Medulla oblongata (tissue), 1 donor: ENCODE results near the gene RIMBP2.
"Not testable (repeated sequence)": the region's sequence is repeated elsewhere in the genome, so short reads cannot be mapped to it uniquely, and the experiment has no call there.

Experiments
- DNase-seq: peaks from one replicate; pipeline ENCODE4 v3.0.0-alpha.2; 2015; ENCODE audit errors: extremely low spot score

RIMBP2 gene

DNA sequence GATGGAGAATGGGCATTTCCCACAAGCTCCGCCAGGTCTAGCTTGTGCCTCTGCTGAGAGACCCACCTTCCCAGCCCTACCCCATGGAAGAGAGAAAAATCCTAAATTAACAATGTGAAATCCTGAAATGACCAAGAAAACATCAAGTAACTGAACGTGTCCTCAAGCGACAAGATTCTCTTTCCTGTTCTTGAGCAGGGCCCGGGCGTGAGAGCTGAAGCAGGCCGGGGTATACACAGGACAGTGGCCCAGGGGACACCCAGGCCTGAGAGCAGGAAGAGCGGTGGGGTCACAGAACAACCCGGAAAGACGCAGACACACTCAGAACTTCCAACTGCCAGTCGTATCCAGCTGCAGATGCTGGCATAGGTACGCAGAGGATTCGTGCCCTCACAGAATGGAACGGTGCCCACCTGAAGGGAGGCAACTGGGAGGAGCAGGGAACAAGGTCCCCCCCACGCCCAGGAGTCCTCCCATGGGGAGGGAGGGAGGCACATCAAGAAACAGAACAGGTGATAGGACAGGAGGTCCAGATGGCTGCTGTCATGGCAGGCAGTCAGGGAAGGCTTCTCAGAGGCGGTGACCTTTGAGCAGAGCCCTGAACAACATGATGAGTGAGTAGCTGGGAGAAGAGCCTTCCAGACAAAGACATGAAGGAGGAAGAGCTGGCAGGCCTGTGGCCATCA is 9.1 kb downstream of the RIMBP2 start:
- no peak for DNase-seq

GRCh38 chr12:130706311-130706710 is 9.8 kb downstream of the RIMBP2 start:
- no peak for DNase-seq

DNA sequence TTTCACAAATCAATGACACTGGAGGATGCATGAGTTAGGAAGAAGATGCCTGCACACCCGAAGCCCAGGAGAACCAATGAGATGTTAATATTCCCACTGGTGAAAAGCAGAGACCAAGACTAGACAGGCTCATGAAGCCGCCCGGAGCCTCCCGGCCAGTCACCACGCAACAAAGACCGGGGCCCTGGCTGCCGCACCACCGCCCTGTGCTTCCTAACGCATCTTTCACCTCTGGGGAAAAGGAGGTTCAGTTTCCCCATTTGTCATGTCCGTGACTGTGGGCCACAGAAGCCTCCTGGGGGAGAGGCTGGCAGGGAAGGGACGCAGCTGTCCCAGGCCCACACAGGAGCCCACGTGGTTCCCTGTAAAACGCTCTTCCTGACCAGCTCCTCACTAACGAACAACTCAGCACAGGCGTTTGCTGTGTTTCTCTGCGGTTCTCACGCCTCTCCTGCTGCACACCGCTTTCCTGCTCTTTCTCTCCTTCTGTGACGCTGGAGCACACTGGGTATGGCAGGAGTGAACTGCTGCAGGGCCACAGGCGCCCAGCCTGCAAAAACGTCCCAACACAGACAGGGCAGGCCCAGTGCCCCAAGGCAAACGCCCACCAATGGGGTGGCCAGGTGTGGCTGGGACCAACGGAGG is 10.8 kb downstream of the RIMBP2 start:
- no peak for DNase-seq

DNA sequence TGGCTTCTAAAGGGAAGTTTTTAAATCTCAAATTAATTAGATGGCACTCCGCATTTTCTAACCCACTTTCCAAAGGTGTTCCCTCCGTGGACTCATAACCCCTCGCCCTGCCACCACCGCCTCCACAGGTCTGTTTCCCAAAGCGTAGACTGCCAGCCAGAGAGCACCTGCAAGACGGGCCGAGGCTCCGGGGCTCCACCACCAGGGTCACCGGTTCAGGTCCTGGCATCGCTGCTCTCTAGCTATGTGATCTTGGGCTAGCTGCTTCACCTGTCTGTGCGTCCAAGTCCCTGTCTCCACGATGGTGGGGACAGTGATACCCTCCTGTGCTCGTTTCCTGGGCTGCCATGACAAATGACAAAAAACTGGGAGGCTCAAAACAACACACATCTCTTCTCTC is 11.5 kb downstream of the RIMBP2 start:
- no peak for DNase-seq

DNA sequence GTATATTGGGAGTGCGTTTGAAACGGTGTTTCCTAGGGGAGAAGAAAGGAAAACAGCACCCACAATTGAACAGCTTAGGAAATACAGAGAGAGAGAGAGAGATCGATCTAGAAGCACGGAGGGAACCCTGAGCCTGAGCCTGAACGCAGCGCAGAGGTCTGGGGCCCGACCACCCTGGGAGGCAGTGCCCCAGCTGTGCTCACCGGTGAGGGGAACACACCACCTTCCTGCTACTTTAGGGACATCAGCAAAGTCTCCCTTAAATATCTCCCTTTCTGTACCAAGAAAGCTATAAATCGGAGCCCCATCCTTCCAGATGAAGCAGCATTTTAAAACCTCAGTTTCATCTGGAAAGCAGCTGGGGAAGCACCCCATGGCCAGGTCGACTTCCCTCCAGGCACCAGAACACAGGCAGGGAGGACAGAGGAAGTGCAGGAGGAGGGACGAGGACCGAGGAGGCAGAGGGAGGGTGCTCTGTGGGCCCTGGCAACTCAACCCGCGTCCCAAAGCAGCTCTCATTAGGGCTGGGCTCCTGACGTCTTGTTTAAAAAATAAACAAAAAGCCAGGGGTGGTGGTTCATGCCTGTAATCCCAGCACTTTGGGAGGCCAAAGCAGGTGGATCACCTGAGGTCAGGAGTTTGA is 12.2 kb downstream of the RIMBP2 start:
- DNase-seq: no peak

DNA sequence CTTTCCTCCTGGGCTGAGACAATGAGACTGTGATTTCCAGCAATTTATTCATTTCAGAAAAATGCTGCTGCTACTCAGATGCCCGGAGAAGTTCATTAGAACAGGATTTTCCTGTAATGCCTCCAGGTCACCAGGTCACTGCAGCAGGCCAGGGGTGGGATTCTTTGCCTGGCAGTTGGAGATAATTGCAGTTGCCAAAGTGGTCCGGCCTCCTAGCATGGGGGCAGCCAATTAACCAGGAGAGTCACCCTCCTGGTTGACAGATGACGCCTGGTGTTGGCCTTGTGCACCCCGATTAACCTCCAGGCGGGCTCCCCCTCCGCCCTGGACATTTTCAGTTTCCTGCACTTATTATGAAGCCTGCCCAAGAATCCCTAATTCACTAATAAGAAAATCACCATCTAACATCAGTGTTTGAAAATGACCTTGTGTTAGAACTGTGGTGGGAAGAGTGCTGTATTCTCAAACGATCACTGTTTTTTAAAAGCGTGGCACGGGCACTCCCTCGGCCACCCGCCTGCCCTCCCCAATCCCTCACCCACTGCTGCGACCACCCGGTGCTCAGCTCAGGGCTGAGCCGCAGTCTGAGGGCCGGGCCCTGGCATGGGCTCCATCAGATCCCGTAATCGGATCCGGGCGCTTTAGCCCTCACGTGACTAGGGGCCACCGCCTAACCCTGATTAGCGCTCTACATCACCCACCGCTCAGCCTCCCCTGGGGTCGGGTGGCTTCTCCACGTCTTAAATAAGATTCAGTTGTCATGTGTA is 12.9 kb downstream of the RIMBP2 start:
- DNase-seq: no peak

- DNase-seq: no peak
Observed at GRCh38 chr12:130701402-130701744, 14.7 kb downstream of the RIMBP2 start.

DNA sequence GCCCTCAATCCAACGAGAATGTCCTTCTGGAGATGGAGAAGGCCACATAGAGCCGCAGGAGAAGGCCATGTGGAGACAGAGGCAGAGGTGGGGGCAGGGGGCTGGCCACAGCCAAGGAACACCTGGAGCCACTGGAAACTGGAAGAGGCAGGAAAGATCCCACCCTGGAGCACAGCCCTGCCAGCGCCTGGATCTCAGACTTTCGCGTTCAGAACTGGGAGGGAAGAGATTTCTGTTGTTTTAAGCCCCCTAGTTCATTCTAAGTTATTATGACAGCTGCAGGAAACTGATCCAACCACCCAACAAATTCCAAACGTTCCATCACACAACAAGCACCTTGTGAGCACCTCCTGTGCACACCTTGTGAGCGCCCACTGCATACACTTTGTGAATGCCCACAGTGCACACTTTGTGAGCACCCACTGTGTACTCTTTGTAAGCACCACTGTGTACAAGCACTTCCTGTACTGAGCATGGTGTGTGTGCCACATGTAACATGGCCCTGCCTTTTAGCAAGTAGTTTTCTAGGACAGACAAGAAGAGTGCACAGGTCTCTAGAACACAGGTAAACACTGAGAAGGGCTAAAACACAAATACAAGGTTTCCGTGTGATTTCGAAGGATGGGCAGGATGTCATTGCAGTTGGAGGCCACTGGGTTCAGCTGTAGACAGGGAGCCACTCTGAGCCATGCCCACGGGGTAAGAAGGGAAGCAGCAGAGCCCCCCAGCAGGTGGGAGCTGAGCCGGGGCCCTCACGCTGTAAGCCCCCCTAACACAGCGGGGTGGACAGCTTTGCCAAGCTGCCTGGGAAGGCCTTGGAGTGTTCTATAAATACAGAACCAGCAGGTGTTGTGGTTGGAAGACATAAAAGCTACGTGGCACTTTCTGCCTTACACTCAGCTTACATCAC is 15.4 kb downstream of the RIMBP2 start:
- DNase-seq: no peak

- no peak for DNase-seq
Observed at GRCh38 chr12:130698106-130698505, 18.0 kb downstream of the RIMBP2 start.

- no peak for DNase-seq
Observed at GRCh38 chr12:130696379-130697100, 19.6 kb downstream of the RIMBP2 start.

GRCh38 chr12:130695061-130695460 is 21.0 kb downstream of the RIMBP2 start:
- no peak for DNase-seq

GRCh38 chr12:130689408-130690405 is 26.4 kb downstream of the RIMBP2 start:
- DNase-seq: no peak

DNA sequence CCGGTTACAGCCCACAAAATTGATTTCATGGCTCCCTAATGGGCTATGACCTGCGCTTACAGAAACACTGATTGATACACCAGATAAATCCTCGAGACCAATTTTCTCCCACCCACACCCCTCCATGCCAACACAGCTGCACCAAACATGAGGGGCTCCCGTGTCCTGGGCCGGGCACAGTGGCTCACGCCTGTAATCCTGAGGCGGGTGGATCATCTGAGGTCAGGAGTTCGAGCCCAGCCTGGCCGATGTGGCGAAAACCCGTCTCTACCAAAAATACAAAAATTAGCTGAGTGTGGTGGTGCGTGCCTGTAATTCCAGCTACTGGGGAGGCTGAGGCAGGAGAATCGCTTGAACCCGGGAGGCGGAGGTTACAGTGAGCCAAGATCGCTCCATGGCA is 27.1 kb downstream of the RIMBP2 start:
- DNase-seq: not testable (repeated sequence)

DNA sequence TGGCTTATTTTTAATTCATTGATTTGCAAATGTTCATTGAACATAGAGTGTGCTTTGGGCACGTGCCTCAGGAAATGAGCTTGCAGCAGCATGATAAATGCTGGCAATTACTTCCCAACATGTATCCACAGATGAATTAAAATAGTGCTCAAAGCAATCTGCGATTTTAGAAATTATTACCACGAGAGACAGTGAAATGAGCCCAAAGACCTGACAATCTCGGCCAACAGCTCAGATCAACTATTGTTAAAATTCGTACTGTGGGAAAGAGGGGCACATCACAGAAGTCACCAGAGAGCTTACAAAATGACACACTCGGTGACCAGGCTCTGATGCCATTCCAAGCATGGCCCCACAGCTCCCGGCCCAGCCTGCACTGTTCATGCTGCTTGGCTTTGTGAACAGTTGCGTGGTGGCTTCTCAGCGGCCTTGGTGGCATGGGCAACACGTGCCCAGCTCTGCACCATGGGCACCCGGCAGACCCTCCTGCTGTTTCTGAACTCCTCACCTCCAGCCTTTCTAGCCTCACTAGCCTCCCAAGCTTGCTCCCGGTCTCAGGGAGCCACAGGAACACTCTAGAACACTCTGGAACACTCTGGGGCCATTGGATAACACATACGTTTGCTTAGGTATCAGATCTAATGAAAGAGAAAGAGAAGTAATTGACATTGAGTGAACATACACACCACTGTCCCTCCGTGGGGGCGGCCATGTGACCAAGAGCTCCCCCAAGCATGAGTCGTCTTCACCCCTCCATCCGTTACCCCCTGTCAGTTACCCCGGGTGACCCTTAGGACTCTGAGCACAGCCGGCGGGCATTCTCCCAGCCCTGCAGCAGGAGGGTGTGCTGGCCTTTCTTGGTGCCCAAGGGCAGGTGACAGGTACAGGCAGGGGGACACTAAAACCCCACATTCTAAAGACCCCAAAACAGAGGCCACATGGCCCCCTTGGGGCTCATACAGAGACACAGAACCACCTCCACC is 28.0 kb downstream of the RIMBP2 start:
- no peak for DNase-seq

DNA sequence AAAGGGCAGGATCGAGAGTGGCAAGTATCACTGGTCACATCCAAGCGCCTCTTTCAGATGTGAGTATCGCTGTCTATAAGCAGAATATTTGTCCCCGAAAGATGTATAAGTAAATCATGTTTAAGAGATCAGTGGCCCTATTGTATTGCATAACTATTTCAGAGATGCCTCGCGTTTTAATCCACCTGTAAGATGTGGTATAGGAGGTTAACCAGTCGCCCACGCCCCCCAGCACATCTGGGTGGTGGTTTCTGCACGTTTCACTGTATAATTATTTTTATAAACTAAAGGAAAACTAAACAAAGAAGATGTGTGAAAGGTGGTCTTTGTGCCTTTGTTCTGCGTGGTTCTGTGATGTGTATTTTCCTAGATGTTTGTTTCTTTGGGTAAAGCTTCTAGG is 28.9 kb downstream of the RIMBP2 start:
- no peak for DNase-seq

DNA sequence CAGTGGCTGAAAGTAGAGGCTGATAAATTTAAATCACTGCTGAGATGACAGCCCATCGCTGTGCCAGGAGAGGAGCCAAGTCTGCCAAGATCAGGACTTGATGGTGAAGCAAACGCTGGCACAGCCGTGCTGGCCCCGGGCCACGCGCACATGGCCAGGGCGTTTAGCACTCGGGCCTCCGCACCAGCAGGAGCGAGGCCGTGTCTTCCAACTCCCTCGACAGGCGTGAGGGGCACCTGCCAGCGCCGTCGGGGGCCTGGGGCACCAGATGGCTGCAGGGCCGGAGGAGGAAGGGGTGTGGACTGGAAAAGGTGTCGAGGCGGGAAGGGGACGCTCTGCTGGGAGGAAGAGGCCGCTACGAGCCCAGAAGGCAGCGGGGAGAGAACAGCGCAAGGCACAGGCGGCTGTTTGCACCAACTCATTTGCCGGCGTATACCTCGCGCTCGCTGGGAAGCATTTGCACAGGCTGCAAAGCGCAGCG is 29.5 kb downstream of the RIMBP2 start:
- DNase-seq: no peak

DNA sequence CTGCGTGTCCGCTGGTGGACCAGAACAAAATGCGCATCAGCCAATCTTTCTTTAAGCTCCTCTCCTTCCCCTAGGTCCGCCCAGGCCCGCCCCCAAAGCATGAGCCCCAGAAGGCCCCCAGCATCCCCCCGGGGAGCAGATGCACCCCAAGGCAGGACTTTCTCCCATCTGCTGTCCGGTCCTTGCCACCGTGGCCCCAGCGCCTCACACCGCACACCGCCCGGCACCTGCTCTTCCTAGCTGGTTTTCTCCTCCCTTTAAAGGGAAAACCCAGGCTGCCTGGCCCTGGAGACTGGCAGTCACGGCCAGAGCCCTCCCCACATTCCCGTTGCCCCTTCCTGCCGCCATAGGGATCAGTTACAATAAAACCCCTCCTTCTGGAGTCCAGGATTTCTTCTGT is 30.2 kb downstream of the RIMBP2 start:
- no peak for DNase-seq

- DNase-seq: no peak
Observed at GRCh38 chr12:130685250-130685787, 30.8 kb downstream of the RIMBP2 start.
